Stimulated activated CD4-positive, alpha-beta T cell treated with anti-CD3 and anti-CD28 coated beads, Interleukin-2, amount 100 ng/mL, for 4 hours (primary cell): ENCODE results near the gene LRRN3.

ENCODE experiments used
- DNase-seq: peaks from one replicate; pipeline ENCODE4 v3.0.0-alpha.2; 2020; ENCODE audit warnings: low read depth

The LRRN3 gene

GRCh38 chr7:111080495-111081105 is 10.3 kb upstream of the LRRN3 start:
- DNase-seq, result no peak

- no peak for DNase-seq
These were observed 9.2 kb upstream of the LRRN3 start for GRCh38 chr7:111081546-111082267.

- no peak for DNase-seq
These were observed 8.6 kb upstream of the LRRN3 start for GRCh38 chr7:111082351-111082750.

- DNase-seq, result peak; percentile 53
These were observed 7.5 kb upstream of the LRRN3 start for GRCh38 chr7:111083413-111083812.

- DNase-seq, result no peak
These were observed 5.6 kb upstream of the LRRN3 start for GRCh38 chr7:111085356-111085755.

- DNase-seq, result peak; percentile 37
These were observed 4.4 kb upstream of the LRRN3 start for GRCh38 chr7:111086532-111086931.

GRCh38 chr7:111088328-111088727 is 2.6 kb upstream of the LRRN3 start:
- no peak for DNase-seq

- no peak for DNase-seq
These were observed 1.0 kb upstream of the LRRN3 start for GRCh38 chr7:111089822-111090426.

- DNase-seq, result no peak
These were observed 849 bp downstream of the LRRN3 start for GRCh38 chr7:111091593-111092358.

- DNase-seq, result no peak
These were observed 1.7 kb downstream of the LRRN3 start for GRCh38 chr7:111092406-111093236.

GRCh38 chr7:111093496-111093895 is 2.6 kb downstream of the LRRN3 start:
- no peak for DNase-seq

GRCh38 chr7:111094419-111094818 is 3.5 kb downstream of the LRRN3 start:
- no peak for DNase-seq

GRCh38 chr7:111096997-111097396 is 6.1 kb downstream of the LRRN3 start:
- DNase-seq, result no peak

GRCh38 chr7:111098011-111098925 is 7.3 kb downstream of the LRRN3 start:
- peak; percentile 55 for DNase-seq

GRCh38 chr7:111098926-111099250 is 8.0 kb downstream of the LRRN3 start:
- DNase-seq, result no peak

- DNase-seq, result no peak
These were observed 11.1 kb downstream of the LRRN3 start for GRCh38 chr7:111101856-111102646.

- DNase-seq, result no peak
These were observed 12.2 kb downstream of the LRRN3 start for GRCh38 chr7:111103136-111103535.

- no peak for DNase-seq
These were observed 12.8 kb downstream of the LRRN3 start for GRCh38 chr7:111103678-111104274.

GRCh38 chr7:111104710-111105109 is 13.8 kb downstream of the LRRN3 start:
- DNase-seq, result no peak

GRCh38 chr7:111105269-111105668 is 14.3 kb downstream of the LRRN3 start:
- DNase-seq, result no peak
